GM18520 (cell line): Measurements from ENCODE around the gene NPC1.

ENCODE experiments used
- ATAC-seq: cut with Tn5 transposase; IDR thresholded peaks from one replicate; pipeline ENCODE4 v1.9.1; 2021; ENCODE audit not compliant: unreplicated experiment

The NPC1 gene

GRCh38 chr18:23550898-23551297, 35.4 kb downstream of the NPC1 start:
- ATAC-seq, result no peak

- ATAC-seq, result no peak
Measured at GRCh38 chr18:23548719-23549118, 37.6 kb downstream of the NPC1 start.

GRCh38 chr18:23548275-23548674, 38.0 kb downstream of the NPC1 start:
- ATAC-seq, result no peak

GRCh38 chr18:23547846-23548245, 38.5 kb downstream of the NPC1 start:
- ATAC-seq, result no peak

GRCh38 chr18:23547306-23547705, 39.0 kb downstream of the NPC1 start:
- ATAC-seq, result no peak

GRCh38 chr18:23545247-23545789, 41.0 kb downstream of the NPC1 start:
- ATAC-seq, result no peak

GRCh38 chr18:23542461-23542860, 43.8 kb downstream of the NPC1 start:
- no peak for ATAC-seq

GRCh38 chr18:23541349-23542093, 44.8 kb downstream of the NPC1 start:
- no peak for ATAC-seq

GRCh38 chr18:23540867-23541266, 45.4 kb downstream of the NPC1 start:
- ATAC-seq, result no peak

- no peak for ATAC-seq
Measured at GRCh38 chr18:23539911-23540525, 46.3 kb downstream of the NPC1 start.

GRCh38 chr18:23539296-23539695, 47.0 kb downstream of the NPC1 start:
- no peak for ATAC-seq

- no peak for ATAC-seq
Measured at GRCh38 chr18:23538870-23539269, 47.4 kb downstream of the NPC1 start.

GRCh38 chr18:23538001-23538400, 48.3 kb downstream of the NPC1 start:
- no peak for ATAC-seq

GRCh38 chr18:23537274-23537673, 49.0 kb downstream of the NPC1 start:
- ATAC-seq, result no peak

GRCh38 chr18:23536204-23536603, 50.1 kb downstream of the NPC1 start:
- ATAC-seq, result no peak

GRCh38 chr18:23534276-23534675, 52.0 kb downstream of the NPC1 start:
- no peak for ATAC-seq

- ATAC-seq, result no peak
Measured at GRCh38 chr18:23532848-23533247, 53.5 kb downstream of the NPC1 start.

GRCh38 chr18:23531912-23532311, 54.4 kb downstream of the NPC1 start:
- ATAC-seq, result no peak

GRCh38 chr18:23530195-23530594, 56.1 kb downstream of the NPC1 start:
- ATAC-seq, result no peak

GRCh38 chr18:23529604-23530003, 56.7 kb downstream of the NPC1 start:
- no peak for ATAC-seq

- no peak for ATAC-seq
Measured at GRCh38 chr18:23528580-23529472, 57.5 kb downstream of the NPC1 start.
